Kidney epithelial cell (primary cell): Measurements from ENCODE around the gene SPAG6. TPM values are rescaled to one million over a fixed set of nuclear protein-coding genes. Genes with fewer than 3 reads are reported as not detected.
A peak's percentile ranks its signal among the peaks of the same experiment; 100 is the strongest.

Experiments used
- DNase-seq: peaks from one replicate; pipeline ENCODE4 v3.0.0-alpha.2; 2010; ENCODE audit warnings: low read depth
- H3K27me3 ChIP-seq: 2 replicates; pipeline ENCODE4 v1.6.0; 2011; ENCODE audit warnings: low read length; ENCODE audit not compliant: control insufficient read depth, insufficient read depth
- H3K36me3 ChIP-seq: 2 replicates; pipeline ENCODE4 v1.5.1; 2011; ENCODE audit warnings: low read length; ENCODE audit not compliant: control insufficient read depth, insufficient read depth
- H3K4me3 ChIP-seq: 2 replicates; pipeline ENCODE4 v1.5.1; 2011; ENCODE audit warnings: low read depth, mild to moderate bottlenecking, control low read depth, low read length
- CTCF ChIP-seq: IDR thresholded peaks from 2 replicates; pipeline ENCODE4 v1.5.1; 2011; ENCODE audit warnings: mild to moderate bottlenecking, moderate library complexity, low read length, control low read depth, inconsistent platforms; ENCODE audit not compliant: insufficient read depth, poor library complexity, severe bottlenecking
- total RNA-seq: library from RNA; depleted of rRNA; stranded (reverse); fragments of >200 nt; gene quantifications from 2 replicates; pipeline ENCODE4 v1.2.3, GENCODE V29; 2015

Gene SPAG6
- total RNA-seq, 1 donor from 2014 or later, result 0.79 TPM

GRCh38 chr10:22341926-22342196 lies 3.4 kb upstream of the SPAG6 start:
- no peak for DNase-seq
- H3K36me3 ChIP-seq, result no peaks in the 10 kb centered on the region
- no peak for TF ChIP-seq CTCF
- H3K4me3 ChIP-seq, result no peak overlapping the region
- H3K27me3 ChIP-seq, result peaks cover 60% of the 10 kb centered on the region

GRCh38 chr10:22342421-22342820 lies 2.9 kb upstream of the SPAG6 start:
- Histone ChIP-seq H3K27me3 (peaks cover 54% of the 10 kb centered on the region), H3K4me3 (no peak overlapping the region), H3K36me3 (no peaks in the 10 kb centered on the region)
- no peak for TF ChIP-seq CTCF
- DNase-seq, result no peak

- DNase-seq, result no peak
- Histone ChIP-seq H3K27me3 (peaks cover 45% of the 10 kb centered on the region), H3K4me3 (no peak overlapping the region), H3K36me3 (no peaks in the 10 kb centered on the region)
- no peak for TF ChIP-seq CTCF
Measured at GRCh38 chr10:22343731-22344130, 1.6 kb upstream of the SPAG6 start.

GRCh38 chr10:22344249-22344648 lies 1.0 kb upstream of the SPAG6 start:
- DNase-seq, result no peak
- no peak for TF ChIP-seq CTCF
- Histone ChIP-seq H3K36me3 (no peaks in the 10 kb centered on the region), H3K27me3 (peaks cover 42% of the 10 kb centered on the region), H3K4me3 (no peak overlapping the region)

- no peak for DNase-seq
- Histone ChIP-seq H3K27me3 (peaks cover 42% of the 10 kb centered on the region), H3K4me3 (peak overlapping the region; percentile 38), H3K36me3 (no peaks in the 10 kb centered on the region)
- no peak for TF ChIP-seq CTCF
Measured at GRCh38 chr10:22344781-22345300, 455 bp upstream of the SPAG6 start.

- DNase-seq, result no peak
- Histone ChIP-seq H3K36me3 (no peaks in the 10 kb centered on the region), H3K27me3 (peaks cover 40% of the 10 kb centered on the region), H3K4me3 (no peak overlapping the region)
- TF ChIP-seq CTCF, result no peak
Measured at GRCh38 chr10:22346096-22346661, 883 bp downstream of the SPAG6 start.
